Neural cell (in vitro differentiated cells): Measurements from ENCODE around the gene ZNF516.

Experiments used
- CTCF ChIP-seq: fragments of 450-650 bp; IDR thresholded peaks from 2 replicates; pipeline ENCODE4 v1.5.1; 2014; ENCODE audit warnings: antibody characterized with exemption, mild to moderate bottlenecking, moderate library complexity; ENCODE audit not compliant: poor library complexity, severe bottlenecking
- RAD21 ChIP-seq: fragments of 450-650 bp; conservative IDR thresholded peaks from 2 replicates; pipeline ENCODE4 v1.6.1; 2014; ENCODE audit warnings: antibody characterized with exemption, mild to moderate bottlenecking, moderate library complexity
- TAF1 ChIP-seq: IDR thresholded peaks from 2 replicates; pipeline ENCODE4 v1.6.1; 2012; ENCODE audit warnings: low read depth

GRCh38 chr18:76474824-76475223, 20.2 kb downstream of the ZNF516 start:
- no peak for TF ChIP-seq CTCF
- TF ChIP-seq TAF1, result no peak
- no peak for TF ChIP-seq RAD21
